Natural killer cell (primary cell): ENCODE measurements around the gene MTR. TPM values are rescaled to one million over a fixed set of nuclear protein-coding genes. Genes with fewer than 3 reads are reported as not detected.

Experiments used
- ATAC-seq, 3 donors: fragments of 150-1000 bp in 2 of 3; fragments of 200-7000 bp in 1 of 3; cut with Tn5 transposase; 1 replicate in 1 of 3; 2 replicates in 2 of 3; pipeline ENCODE4 v1.10.0; 2021; ENCODE audit warnings: mild to moderate bottlenecking in 2 of 3, moderate library complexity in 2 of 3
- DNase-seq, 2 donors: peaks; one replicate each; pipeline versions ENCODE4 v3.0.0 to v3.0.0-alpha.2; 2013 to 2021; ENCODE audit warnings: mixed read lengths in 1 of 2
- H3K27ac ChIP-seq: one replicate; pipeline ENCODE4 v1.5.1; 2013; ENCODE audit warnings: mild to moderate bottlenecking, low read length
- H3K27me3 ChIP-seq: one replicate; pipeline ENCODE4 v1.6.1; 2013; ENCODE audit warnings: low read length; ENCODE audit not compliant: control insufficient read depth, insufficient read depth
- H3K36me3 ChIP-seq: one replicate; pipeline ENCODE4 v1.6.1; 2013; ENCODE audit warnings: low read length; ENCODE audit not compliant: control insufficient read depth, insufficient read depth
- H3K4me1 ChIP-seq: one replicate; pipeline ENCODE4 v1.6.1; 2013; ENCODE audit warnings: low read length; ENCODE audit not compliant: control insufficient read depth, insufficient read depth
- H3K4me3 ChIP-seq: one replicate; pipeline ENCODE4 v1.5.1; 2013; ENCODE audit warnings: low read length
- H3K9me3 ChIP-seq: one replicate; pipeline ENCODE4 v1.6.1; 2013; ENCODE audit warnings: low read length; ENCODE audit not compliant: control insufficient read depth, insufficient read depth
- H3K27ac Mint-ChIP-seq, 2 donors: one replicate each; pipeline ENCODE4 v1.8.0; 2022; ENCODE audit warnings: mild to moderate bottlenecking in 2 of 2, mixed read lengths in 2 of 2, moderate library complexity in 1 of 2
- H3K27me3 Mint-ChIP-seq, 2 donors: one replicate each; pipeline ENCODE4 v1.8.0; 2022; ENCODE audit warnings: low read depth in 2 of 2, mixed read lengths in 2 of 2
- H3K36me3 Mint-ChIP-seq: one replicate; pipeline ENCODE4 v1.8.0; 2022; ENCODE audit warnings: mixed read lengths
- H3K4me1 Mint-ChIP-seq, 2 donors: one replicate each; pipeline ENCODE4 v1.8.0; 2022; ENCODE audit warnings: mixed read lengths in 2 of 2
- H3K4me3 Mint-ChIP-seq: one replicate; pipeline ENCODE4 v1.8.0; 2022; ENCODE audit warnings: mild to moderate bottlenecking, moderate library complexity, mixed read lengths
- H3K9me3 Mint-ChIP-seq, 2 donors: one replicate each; pipeline ENCODE4 v1.8.0; 2022; ENCODE audit warnings: mixed read lengths in 2 of 2
- WGBS: methylation state at CpG from one replicate; pipeline ENCODE4 v1.1.7; 2013; ENCODE audit warnings: missing lambda C conversion rate; ENCODE audit not compliant: insufficient coverage; 5-methylcytosine and 5-hydroxymethylcytosine counted together
- intact Hi-C: fragments of 100-400 bp; cut with micrococcal nuclease; formaldehyde crosslinking; loops from one replicate; pipeline ENCODE4 v1.14.2; 2022
- total RNA-seq, 4 donors: library from RNA; stranded (reverse); fragments of 120-200 nt in 1 of 4; gene quantifications; one replicate each; pipeline versions ENCODE4 v1.2.3 to v1.2.4, GENCODE V29; 2013 to 2022
- TF ChIP-seq, protein P1 (sequence below): fragments of 200-600 bp; IDR thresholded peaks from one replicate; pipeline ENCODE4 v1.8.0; 2022; ENCODE audit warnings: antibody characterized with exemption

The MTR gene
- total RNA-seq, 3 donors from 2014 or later (not counting 1 experiment from before 2014, with no cell fraction given), result 28.4 to 41.1 (median 38.4) TPM

DNA sequence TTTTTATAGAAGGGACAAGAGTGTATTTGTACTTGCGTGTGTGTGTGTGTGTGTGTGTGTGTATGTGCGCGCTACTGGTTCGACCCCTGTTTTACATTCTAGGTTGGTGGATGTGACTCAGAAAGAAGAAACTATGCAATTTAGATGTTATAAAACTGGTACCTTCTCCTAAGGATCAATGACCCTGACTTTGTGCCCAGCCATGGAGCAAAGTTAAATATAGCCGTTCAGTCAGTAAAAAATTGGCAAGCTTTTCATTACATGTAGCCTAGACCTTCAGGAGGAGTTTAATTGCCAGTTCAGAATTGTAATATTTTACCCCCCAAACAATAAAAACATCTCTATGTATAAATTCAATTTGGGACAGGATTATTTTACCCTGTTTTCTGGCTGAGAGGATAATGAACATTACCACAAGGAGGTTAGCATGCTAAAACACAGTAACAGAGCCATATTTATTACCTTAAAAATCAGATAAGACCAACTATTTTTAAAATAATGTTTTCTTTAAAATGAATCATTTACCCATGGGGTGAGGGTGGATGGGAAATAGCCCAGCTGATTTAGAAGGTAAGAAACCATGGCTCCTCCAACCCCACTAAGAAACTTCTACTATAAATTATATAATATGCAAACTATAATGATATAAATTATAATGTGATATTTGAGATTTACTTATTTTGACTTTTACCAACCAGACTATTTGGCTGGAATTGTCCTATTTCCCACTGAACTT, 33.5 kb upstream of the MTR start:
- ATAC-seq (no peak), DNase-seq (no peak)
- H3K27me3 Mint-ChIP-seq, result peaks cover 4 to 16% of the 10 kb centered on the region in 2 donors
- no peak overlapping the region for H3K27ac Mint-ChIP-seq
- no peak overlapping the region for H3K4me3 Mint-ChIP-seq
- intact Hi-C loops, result loop anchor here (10.0 kb wide), 1 partner anchor 657 kb away; no protein-coding TSS in a partner anchor
- TF ChIP-seq, protein P1, sequence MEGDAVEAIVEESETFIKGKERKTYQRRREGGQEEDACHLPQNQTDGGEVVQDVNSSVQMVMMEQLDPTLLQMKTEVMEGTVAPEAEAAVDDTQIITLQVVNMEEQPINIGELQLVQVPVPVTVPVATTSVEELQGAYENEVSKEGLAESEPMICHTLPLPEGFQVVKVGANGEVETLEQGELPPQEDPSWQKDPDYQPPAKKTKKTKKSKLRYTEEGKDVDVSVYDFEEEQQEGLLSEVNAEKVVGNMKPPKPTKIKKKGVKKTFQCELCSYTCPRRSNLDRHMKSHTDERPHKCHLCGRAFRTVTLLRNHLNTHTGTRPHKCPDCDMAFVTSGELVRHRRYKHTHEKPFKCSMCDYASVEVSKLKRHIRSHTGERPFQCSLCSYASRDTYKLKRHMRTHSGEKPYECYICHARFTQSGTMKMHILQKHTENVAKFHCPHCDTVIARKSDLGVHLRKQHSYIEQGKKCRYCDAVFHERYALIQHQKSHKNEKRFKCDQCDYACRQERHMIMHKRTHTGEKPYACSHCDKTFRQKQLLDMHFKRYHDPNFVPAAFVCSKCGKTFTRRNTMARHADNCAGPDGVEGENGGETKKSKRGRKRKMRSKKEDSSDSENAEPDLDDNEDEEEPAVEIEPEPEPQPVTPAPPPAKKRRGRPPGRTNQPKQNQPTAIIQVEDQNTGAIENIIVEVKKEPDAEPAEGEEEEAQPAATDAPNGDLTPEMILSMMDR, result no peak
- H3K4me1 Mint-ChIP-seq, result peaks cover 0 to 5% of the 10 kb centered on the region in 2 donors
- Histone ChIP-seq H3K36me3 (no peaks in the 10 kb centered on the region), H3K27ac (no peak overlapping the region), H3K27me3 (no peaks in the 10 kb centered on the region), H3K9me3 (no peaks in the 10 kb centered on the region), H3K4me1 (no peaks in the 10 kb centered on the region), H3K4me3 (no peak overlapping the region)
- H3K9me3 Mint-ChIP-seq, result no peaks in the 10 kb centered on the region
- H3K36me3 Mint-ChIP-seq, result no peaks in the 10 kb centered on the region
- WGBS, result 93% methylated on average over 5 of the region's 5 CpGs

DNA sequence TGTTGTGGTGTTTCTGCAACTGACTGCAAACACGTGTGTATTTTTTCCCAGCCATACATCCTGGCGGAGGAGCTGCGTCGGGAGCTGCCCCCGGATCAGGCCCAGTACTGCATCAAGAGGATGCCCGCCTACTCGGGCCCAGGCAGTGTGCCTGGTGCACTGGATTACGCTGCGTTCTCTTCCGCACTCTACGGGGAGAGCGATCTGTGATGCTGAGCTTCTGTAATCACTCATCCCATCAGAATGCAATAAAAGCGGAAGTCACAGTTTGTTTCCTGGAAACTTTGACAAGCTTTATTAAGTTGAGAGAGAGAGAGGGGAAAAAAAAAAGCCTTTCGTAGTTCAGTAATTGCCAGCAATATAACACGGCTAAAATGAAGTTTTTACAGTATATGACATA, 32.7 kb upstream of the MTR start:
- intact Hi-C loops, result loop anchor here (10.0 kb wide), 1 partner anchor 658 kb away; no protein-coding TSS in a partner anchor
- TF ChIP-seq, protein P1, result no peak
- no peaks in the 10 kb centered on the region for H3K27me3 ChIP-seq
- no peaks in the 10 kb centered on the region for H3K4me1 ChIP-seq
- peaks cover 0 to 5% of the 10 kb centered on the region in 2 donors for H3K4me1 Mint-ChIP-seq
- H3K36me3 Mint-ChIP-seq, result no peaks in the 10 kb centered on the region
- no peak overlapping the region for H3K4me3 ChIP-seq
- no peaks in the 10 kb centered on the region for H3K9me3 Mint-ChIP-seq
- H3K4me3 Mint-ChIP-seq, result no peak overlapping the region
- DNase-seq (no peak), ATAC-seq (no peak)
- H3K27ac Mint-ChIP-seq, result no peak overlapping the region
- no peaks in the 10 kb centered on the region for H3K9me3 ChIP-seq
- H3K36me3 ChIP-seq, result no peaks in the 10 kb centered on the region
- H3K27me3 Mint-ChIP-seq, result peaks cover 4 to 20% of the 10 kb centered on the region in 2 donors
- H3K27ac ChIP-seq, result no peak overlapping the region
- 77% methylated on average over 15 of the region's 15 CpGs for WGBS

DNA sequence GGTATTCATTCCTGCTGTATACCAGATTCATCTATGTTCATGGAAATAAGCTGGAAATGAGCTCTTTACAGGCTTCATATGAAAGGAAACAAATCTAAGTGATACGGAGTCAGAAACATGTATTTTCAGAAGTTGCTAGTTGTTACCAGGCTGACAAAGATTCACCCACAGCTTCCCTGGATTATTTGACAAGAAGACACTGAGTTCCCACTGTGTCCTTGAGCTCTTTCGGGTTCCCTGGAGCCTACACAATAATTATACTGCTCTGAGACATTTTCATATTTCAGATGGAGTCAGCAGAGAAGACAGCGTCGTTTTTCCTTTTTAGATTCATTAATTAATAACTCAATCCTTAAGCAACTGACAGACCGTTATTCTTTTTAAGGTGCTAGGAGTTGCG, 29.3 kb upstream of the MTR start:
- DNase-seq, result no peak
- Mint-ChIP-seq H3K27me3 (peaks cover 8 to 43% of the 10 kb centered on the region in 2 donors), H3K36me3 (no peaks in the 10 kb centered on the region), H3K4me3 (no peak overlapping the region), H3K27ac (no peak overlapping the region), H3K9me3 (no peaks in the 10 kb centered on the region), H3K4me1 (no peaks in the 10 kb centered on the region)
- H3K36me3 ChIP-seq, result no peaks in the 10 kb centered on the region
- H3K27me3 ChIP-seq, result no peaks in the 10 kb centered on the region
- no peak overlapping the region for H3K27ac ChIP-seq
- H3K9me3 ChIP-seq, result no peaks in the 10 kb centered on the region
- ATAC-seq, result no peak
- TF ChIP-seq, protein P1, result no peak
- no peaks in the 10 kb centered on the region for H3K4me1 ChIP-seq
- H3K4me3 ChIP-seq, result no peak overlapping the region
- intact Hi-C loops, result loop anchor here (10.0 kb wide), 1 partner anchor 661 kb away; no protein-coding TSS in a partner anchor
- 95% methylated on average over 6 of the region's 6 CpGs for WGBS
